Colon (tissue), 2 donors: ENCODE data around the gene ABCA6.
"Not testable (repeated sequence)": the region's sequence is repeated elsewhere in the genome, so short reads cannot be mapped to it uniquely, and the experiment has no call there.

Experiments
- FAIRE-seq: peaks from 2 replicates; lab custom pipeline; 2012; peaks lifted over from hg19 to GRCh38; lab: Jason Lieb, UNC
- donor health status: control.
- donor health status: control.

The ABCA6 gene, protein sequence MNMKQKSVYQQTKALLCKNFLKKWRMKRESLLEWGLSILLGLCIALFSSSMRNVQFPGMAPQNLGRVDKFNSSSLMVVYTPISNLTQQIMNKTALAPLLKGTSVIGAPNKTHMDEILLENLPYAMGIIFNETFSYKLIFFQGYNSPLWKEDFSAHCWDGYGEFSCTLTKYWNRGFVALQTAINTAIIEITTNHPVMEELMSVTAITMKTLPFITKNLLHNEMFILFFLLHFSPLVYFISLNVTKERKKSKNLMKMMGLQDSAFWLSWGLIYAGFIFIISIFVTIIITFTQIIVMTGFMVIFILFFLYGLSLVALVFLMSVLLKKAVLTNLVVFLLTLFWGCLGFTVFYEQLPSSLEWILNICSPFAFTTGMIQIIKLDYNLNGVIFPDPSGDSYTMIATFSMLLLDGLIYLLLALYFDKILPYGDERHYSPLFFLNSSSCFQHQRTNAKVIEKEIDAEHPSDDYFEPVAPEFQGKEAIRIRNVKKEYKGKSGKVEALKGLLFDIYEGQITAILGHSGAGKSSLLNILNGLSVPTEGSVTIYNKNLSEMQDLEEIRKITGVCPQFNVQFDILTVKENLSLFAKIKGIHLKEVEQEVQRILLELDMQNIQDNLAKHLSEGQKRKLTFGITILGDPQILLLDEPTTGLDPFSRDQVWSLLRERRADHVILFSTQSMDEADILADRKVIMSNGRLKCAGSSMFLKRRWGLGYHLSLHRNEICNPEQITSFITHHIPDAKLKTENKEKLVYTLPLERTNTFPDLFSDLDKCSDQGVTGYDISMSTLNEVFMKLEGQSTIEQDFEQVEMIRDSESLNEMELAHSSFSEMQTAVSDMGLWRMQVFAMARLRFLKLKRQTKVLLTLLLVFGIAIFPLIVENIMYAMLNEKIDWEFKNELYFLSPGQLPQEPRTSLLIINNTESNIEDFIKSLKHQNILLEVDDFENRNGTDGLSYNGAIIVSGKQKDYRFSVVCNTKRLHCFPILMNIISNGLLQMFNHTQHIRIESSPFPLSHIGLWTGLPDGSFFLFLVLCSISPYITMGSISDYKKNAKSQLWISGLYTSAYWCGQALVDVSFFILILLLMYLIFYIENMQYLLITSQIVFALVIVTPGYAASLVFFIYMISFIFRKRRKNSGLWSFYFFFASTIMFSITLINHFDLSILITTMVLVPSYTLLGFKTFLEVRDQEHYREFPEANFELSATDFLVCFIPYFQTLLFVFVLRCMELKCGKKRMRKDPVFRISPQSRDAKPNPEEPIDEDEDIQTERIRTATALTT (N-terminal part only)

DNA sequence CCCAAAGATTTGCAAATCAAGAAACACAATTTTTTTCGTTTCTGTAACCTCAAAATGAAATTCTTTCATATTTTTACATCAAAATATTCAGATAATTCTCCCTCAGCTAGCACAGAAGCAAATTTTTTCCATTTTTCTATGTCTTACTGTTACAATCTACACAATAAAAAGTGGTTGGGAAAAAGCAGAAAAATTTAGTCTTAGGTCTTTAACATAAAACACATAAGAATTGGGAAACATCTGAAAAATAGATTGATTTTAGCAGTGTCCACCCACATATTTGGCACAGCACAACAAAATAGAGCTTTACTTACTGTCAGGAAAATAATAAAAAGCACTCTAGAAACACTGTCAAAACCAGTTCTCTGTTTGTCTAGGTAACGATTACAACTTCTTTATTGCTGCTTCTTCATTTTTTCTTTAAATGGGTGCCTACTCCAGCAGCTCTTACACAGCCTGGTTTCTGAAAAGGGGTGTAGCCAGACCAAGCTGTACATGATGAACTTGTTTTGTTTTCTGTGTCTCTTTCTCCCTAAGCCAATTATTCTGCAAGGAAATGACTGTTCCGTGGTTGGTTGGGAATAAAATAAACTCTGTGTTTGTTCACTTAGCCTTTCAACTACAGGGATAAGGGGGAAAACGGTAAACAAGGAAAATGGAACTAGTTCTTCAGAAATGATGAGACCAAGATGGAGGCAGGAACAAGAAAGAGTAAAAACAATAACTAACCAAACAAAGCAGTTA, at the start of gene ABCA6:
Gene ABCA6 (minus strand): TSS at position 465 of the 744 bp plus-strand sequence. CDS start 1,192 bp downstream, outside the sequence.
- FAIRE-seq, result no peak

DNA sequence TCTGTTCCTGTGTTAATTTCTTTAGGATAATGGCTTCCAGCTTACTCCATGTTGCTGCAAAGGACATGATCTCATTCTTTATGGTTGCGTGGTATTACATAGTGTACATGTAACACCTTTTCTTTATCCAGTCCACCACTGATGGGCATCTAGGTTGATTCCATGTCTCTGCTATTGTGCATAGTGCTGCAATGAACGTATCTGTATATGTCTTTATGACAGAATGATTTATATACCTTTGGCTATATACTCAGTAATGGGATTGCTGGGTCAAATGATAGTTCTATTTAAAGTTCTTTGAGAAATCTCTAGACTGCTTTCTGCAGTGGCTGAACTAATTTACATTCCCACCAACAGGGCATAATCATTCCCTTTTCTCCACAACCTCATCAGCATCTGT, 47.1 kb upstream of the ABCA6 start:
- no peak for FAIRE-seq

DNA sequence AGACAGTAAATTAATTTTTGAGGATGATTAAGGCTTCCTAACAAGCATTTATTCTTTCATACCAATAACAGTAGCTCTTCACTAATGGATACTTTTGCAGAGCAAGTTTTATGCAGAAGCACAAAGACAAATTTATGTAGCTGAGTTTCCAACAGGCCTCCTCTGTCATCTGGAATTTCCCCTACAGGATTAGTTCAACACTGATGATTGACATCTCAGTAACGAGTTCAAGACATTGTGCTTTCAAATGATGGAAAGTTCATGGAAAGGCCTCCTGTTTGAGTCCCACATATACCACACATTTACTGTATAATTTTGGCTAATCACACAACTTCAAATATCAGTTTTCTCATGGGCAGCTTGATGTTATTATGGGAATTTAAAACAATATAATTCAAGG, 46.4 kb upstream of the ABCA6 start:
- FAIRE-seq, result no peak

DNA sequence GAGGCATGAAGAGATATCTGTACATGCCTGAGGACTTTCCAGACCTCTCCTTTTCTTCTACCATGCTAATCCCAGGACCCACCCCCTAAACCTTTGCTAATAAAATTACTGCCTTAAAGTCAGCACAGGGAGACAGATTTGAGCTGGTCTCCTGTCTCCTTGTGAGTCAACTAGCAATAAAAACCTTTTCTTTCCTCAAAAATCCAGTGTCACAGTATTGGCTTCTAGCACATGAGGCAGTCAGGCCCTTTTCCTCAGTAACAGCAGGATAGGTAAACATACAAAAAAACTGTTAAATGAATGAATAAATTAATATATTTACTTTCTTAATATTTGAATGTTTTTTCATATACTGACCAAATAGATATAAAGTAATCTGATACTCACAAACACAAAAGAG, 45.6 kb upstream of the ABCA6 start:
- no peak for FAIRE-seq

DNA sequence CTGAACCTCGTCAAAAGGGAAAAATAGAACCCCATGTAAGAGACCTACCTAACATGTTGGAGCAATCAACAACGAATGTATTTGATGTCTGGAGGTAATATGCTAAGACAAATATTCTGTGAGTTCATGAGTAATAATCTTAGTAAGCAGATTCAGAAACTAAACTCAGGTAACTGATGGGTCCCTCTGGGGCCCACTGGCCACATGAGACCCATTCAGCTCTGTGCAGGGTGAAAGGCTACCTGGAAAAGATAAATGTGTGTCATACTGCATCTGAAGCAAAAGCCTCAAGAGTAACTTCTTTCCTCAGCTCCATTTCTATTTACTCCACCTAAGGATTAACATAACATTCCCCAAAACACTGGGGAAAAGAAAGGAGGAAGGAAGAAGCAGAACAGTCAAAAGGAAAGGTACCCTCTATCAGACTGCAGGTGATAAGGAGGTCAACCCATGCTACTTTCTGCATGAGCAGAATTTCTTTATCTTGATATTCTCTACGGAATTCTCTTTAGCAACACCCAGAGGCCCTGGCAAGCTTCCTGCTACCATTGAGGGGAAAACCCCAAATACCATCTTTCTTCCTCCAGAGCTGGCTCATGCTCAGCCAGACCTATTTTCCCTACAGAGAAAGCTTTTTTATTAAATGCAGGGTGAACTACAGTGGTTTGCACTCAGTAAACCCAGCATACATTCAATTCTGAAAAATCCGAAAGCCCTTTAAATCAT, 37.7 kb upstream of the ABCA6 start:
- FAIRE-seq, result no peak

DNA sequence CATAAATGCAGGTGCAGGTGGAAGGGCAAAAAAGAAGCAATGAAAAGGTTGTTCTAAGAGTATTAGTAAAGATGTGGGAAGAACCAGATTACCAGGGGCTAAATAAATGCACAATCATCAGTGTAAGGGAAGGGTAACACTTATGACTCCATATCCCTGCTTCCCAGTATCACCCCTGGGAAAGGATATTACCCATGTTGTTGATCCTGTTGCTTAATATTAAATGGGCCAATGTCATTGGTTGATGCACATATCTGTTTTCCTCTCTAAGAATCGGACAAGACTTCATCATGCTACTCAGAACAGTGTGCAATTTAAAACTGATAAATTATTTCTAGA, 34.7 kb upstream of the ABCA6 start:
- no peak for FAIRE-seq

DNA sequence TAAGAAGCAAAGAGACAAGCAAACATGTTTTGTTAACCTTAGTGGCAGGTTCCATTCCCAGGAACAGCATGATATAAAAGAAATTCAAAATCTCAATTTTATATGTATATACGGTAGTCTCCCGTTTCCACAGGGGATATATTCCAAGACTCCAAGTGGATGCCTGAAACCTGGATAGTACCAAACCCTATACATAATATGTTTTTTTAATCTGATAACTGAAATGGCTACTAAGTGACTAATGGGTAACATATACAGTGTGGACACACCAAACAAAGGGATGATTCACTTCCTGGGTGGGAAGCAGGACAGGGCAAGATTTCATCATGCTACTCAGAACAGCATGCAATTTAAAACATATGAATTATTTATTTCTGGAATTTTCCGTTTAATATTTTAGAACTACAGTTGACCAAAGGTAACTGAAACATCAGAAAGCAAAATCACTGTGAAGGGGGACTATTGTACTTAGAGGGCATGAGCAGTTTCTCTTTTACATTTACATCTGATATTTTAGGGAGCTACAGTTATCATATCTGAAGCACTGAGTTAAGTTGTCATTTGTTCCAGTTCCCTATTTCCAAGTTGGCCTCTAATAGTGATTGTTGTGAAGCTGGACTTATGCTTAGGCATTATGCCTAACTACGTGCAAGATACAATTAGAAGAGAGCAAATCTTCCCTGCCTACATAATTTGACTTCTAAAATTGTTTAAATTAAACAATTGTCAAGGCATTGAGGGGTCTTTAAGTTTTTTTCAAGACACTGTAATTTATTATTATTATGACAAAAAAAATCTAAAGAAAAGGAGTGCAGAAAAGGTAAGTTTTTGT, 34.1 kb upstream of the ABCA6 start:
- no peak for FAIRE-seq

DNA sequence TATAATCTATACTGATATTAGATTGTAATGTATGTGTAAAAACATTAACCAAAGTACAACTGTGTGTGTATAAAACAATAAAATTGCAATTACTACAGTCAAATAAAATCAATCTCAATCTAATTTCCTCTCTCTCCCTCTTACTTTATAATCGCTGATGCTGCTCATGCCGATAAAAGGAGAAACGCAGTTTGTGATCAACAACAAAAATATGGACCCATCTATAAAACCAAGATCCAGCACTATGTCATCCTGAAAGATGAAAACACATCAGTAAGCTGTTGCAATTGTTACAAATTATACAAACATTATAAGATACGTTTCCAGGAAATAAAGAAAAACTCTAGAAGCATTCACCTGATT, 33.5 kb upstream of the ABCA6 start:
- FAIRE-seq, result no peak

DNA sequence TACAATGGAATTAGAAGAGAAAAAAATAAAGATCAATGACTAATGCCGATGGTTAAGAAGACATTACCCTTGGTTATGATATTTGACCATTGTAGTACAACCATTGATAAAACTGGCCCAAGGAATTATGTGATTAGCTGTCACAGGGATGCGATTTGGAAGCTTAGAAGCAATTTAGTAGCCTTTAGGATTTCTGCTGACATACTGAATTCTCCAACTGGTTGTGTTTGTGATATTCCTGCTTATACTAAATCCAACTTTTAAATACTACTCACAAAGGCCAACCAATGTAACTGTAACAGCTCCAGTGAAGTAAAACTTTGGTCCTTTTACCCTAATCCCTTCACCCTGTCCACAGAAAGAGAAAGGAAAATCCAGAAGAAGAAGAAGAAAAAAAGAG, 31.4 kb upstream of the ABCA6 start:
- FAIRE-seq, result no peak

DNA sequence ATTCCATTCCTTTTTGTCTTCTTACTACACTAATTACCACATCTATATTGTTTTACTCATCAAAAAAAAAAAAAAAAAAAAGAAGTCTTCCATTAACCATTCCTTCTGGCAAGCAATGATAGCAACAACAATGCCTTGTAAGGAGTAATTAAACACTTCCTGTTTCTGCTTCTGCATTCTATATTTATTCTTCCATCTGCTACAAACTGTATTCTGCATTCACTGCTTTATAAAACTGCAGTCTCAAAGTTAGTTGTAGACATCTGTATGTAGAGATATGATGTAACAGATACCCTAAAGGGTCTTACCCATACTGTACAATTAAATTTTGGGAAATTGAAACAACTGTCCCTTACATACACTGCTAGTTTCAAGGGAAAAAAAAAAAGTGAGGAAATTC, 28.7 kb upstream of the ABCA6 start:
- FAIRE-seq, result no peak

DNA sequence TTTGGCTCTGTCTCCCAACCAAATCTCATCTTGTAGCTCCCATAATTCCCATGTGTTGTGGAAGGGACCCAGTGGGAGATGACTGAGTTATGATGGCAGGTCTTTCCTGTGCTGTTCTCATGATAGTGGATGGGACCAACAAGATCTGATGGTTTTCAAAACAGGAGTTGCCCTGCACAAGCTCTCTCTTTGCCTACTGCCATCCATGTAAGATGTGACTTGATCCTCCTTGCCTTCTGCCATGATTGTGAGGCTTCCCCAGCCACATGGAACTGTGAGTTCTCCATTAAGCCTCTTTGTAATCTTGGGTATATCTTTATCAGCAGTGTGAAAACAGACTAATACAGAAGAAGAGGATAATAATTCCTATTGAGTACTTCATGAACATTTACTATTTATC, 26.9 kb upstream of the ABCA6 start:
- FAIRE-seq, result not testable (repeated sequence)

DNA sequence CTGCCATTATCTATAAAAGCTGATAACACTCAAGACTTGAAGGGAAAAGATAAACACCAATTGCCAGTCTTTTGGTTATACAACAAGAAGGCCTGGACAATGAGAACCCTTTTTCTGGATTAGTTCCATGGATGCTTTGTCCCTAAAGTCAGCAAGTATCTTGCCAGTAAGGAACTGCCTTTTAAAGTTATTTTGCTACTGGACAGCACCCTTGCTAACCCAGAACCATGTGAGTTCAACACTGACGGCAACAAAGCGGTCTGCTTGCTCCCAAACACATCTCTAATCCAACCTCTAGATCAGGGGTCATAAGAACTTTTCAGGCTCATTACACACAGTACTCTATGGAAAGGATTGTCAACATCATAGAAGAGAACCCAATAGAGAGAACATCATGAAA, 25.3 kb upstream of the ABCA6 start:
- no peak for FAIRE-seq

DNA sequence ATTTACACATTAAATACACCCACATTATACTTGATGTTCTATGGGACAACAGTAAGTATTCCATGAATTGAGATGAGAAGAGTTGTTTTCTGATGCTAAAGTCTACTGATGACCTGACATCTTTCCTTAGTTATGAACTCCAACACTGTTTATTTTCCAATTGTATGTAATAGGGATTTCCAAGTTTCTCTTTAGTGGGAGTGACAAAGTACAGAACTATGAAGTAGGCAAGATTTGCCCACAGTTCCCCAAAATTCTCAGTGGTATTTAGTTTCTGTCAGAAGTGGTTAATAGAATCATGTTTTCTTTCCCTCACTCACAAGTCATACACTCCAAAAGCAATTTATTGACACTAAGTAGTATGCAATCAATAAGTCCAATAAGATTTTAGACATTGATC, 22.5 kb upstream of the ABCA6 start:
- FAIRE-seq, result no peak

DNA sequence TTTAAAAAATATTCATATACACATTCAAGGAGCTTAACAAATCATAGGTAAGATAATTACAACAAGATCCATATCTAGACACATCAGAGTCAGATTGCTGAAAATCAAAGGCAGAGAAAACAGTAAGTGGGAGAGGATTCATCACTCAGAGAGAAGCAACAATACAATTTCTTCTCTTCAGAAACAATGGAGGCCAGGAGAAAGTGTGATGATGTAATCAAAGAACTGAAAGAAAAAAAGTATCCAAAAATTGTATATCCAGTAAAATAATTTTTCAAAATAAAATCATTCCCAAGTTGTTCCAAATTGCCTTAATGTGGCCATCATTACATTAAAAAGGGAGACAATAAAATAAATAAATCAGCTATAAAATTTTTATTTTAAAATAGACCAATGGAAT, 17.7 kb upstream of the ABCA6 start:
- FAIRE-seq, result no peak

DNA sequence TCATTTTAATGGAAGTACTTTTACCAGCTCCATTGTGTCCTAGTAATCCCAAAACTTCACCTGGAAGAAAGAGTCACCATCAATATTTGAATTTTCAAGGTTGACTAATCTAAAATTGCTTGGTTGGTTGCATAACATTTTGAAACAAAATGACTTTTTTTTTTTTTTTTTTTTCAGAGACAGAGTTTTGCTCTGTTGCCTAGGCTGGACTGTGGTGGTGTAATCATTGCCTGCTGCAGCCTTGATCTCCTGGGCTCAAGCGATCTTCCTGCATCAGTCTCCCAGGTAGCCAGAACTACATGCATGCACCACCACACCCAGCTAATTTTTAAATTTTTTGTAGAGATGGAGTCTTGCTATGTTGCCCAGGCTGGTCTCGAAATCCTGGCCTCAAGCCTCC, 12.6 kb upstream of the ABCA6 start:
- no peak for FAIRE-seq

DNA sequence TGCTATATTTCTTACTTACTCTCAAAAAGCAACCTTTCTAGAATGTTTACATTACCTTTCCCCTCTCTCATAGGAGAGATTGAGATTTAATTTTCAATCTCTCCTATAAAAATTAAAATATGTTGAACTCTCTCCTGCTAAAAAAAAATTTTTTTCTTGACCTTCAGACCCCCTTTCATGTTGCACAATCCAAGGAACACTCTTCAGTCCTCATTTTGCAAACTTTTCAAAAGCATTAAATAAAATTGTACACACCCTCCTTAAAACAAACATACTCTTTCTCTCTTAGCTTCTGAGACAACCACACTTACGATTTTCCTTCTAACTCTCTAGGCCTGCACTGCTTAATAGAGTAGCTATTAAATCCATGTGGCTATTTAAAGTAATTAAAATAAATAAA, 8.6 kb upstream of the ABCA6 start:
- no peak for FAIRE-seq

DNA sequence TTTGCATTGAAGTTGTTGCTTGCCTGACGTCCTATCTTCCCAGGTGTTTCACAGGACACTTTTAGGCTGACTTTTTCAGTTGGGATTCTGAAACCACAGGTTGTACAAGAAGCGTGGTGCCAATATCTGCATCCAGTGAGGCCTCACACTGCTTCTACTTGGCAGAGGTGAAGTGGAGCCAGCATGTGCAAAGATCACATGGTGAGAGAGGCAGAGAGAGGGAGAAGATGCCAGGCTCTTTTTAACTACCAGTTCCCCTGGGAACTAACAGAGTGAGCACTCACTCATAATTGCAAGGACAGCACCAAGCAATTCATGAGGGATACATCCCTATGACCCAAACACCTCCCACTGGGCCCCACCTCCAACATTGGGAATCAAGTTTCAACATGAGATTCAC, 5.8 kb upstream of the ABCA6 start:
- FAIRE-seq, result no peak

DNA sequence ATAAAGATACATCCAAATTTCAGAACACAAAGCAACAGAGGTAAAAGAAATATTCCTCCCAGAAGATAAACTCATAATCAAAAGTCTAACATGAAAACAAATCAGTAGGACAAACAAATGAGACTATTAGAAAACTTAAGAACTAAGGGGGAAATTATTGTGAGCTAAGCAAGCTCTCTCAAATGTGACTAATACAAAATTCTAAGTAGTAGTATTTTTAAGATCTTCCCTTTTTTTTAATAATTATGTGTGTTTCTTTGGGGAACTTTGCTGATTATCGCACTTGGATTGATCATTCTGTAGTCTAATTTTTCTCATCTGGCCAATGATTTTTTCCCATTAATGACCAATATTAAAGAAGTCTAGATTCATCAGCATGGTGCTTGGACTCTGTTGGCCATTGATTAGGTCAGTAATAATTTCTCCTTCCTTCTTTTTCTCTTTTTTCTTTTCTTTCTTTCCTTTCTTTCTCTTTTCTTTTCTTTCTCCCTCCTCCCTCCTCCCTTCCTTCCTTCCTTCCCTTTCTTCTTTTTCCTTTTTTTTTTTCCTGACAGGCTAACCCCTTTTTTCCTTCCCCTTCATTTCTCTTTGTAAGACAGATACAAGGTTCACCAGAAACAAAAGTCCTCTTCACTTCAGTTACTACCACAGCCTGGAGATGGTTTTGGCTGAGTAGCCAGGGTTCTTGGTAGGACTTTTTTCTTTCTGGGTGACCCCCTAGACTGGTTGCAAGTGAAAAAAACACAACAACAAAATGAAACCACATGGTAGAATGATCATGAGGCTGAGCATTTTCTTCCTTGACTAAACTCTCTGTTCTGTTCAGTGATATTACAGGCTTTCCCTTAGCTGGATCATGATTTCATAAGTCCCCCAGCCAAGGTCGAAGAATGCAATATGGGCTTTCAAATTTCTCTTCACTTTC, 2.9 kb upstream of the ABCA6 start:
- no peak for FAIRE-seq

DNA sequence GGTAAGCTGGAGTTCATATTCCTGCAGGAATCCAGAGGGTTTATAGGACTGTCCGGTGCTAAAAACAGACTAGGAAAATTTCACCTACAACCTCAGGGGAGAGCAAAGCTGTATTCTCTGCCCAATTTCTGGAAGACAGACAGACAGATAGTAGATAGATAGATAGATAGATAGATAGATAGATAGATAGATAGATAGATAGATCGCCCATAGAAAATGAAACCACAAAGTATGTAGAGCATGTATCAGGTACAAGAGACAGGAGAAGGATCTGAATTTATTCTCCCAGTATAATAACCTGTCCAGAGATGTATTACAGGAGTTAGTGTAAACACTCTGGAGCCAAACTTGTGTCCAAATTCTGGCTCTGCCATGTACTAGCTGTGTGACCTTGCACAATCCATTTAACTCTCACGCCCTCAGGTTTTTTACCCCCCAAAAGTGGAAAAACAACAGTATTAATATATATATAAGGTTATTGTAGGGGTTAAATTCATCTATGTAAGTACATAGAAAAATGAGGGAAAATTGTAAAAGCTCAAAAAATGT, 2.1 kb upstream of the ABCA6 start:
- FAIRE-seq, result no peak
